ENCODE measurements around the gene FMNL1. TPM values are rescaled to one million over a fixed set of nuclear protein-coding genes. Genes with fewer than 3 reads are reported as not detected.

The FMNL1 gene, protein sequence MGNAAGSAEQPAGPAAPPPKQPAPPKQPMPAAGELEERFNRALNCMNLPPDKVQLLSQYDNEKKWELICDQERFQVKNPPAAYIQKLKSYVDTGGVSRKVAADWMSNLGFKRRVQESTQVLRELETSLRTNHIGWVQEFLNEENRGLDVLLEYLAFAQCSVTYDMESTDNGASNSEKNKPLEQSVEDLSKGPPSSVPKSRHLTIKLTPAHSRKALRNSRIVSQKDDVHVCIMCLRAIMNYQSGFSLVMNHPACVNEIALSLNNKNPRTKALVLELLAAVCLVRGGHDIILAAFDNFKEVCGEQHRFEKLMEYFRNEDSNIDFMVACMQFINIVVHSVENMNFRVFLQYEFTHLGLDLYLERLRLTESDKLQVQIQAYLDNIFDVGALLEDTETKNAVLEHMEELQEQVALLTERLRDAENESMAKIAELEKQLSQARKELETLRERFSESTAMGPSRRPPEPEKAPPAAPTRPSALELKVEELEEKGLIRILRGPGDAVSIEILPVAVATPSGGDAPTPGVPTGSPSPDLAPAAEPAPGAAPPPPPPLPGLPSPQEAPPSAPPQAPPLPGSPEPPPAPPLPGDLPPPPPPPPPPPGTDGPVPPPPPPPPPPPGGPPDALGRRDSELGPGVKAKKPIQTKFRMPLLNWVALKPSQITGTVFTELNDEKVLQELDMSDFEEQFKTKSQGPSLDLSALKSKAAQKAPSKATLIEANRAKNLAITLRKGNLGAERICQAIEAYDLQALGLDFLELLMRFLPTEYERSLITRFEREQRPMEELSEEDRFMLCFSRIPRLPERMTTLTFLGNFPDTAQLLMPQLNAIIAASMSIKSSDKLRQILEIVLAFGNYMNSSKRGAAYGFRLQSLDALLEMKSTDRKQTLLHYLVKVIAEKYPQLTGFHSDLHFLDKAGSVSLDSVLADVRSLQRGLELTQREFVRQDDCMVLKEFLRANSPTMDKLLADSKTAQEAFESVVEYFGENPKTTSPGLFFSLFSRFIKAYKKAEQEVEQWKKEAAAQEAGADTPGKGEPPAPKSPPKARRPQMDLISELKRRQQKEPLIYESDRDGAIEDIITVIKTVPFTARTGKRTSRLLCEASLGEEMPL
- 33.0 to 46.5 TPM (median 42.1 TPM) in 5 replicates for total RNA-seq (2022; extraction: Qiagen RNA extraction; ENCODE audit: low read depth)

DNA sequence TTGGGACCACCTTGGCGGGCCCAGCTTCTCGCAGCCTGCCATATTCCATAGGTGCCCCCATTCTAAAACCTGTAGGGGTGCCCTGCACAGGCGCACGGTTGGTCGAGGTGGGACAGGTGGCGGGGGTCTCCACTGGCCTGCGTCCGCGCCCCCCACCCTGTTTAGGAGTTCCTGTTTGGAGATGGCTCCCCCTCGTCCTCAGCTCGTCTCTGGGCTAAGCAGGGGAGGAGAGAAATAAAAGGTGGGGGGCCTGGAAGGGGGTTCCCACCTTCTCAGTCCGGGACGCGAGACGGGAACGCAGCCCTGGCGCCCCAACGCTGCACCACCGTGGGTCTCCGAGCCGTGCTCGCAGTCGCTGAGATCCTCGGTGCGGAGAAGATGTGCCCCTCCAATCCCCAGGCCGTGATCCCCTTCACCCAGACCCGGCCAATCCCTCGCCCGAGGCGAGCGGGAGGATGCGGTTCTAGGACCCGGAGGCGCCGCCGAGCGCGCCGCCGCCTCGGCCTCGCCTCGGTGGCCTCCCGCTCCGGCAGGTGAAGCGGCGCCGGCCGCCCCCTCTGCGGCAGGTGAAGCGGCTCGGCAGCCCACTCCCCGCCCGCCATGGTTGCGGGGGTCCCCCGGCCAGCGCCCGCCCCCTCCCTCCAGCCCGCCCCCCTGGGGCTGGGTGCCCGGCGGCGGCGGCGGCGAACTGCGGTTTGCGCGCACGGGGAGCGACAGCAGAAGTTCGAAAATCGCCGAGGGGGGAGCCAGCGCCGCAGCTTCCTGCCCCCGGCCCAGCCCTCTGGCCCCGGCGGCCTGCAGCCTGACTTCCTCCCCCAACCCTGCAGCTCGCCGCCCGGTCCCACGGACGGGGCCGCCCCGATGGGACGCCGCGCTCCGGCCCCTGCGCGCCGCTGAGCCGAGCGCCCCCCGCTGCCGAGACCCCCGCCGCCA, at the start of gene FMNL1:
TSS of gene FMNL1 (plus strand) at position 805 of the 933 bp plus-strand sequence. CDS start 240 bp downstream, outside the sequence.

DNA sequence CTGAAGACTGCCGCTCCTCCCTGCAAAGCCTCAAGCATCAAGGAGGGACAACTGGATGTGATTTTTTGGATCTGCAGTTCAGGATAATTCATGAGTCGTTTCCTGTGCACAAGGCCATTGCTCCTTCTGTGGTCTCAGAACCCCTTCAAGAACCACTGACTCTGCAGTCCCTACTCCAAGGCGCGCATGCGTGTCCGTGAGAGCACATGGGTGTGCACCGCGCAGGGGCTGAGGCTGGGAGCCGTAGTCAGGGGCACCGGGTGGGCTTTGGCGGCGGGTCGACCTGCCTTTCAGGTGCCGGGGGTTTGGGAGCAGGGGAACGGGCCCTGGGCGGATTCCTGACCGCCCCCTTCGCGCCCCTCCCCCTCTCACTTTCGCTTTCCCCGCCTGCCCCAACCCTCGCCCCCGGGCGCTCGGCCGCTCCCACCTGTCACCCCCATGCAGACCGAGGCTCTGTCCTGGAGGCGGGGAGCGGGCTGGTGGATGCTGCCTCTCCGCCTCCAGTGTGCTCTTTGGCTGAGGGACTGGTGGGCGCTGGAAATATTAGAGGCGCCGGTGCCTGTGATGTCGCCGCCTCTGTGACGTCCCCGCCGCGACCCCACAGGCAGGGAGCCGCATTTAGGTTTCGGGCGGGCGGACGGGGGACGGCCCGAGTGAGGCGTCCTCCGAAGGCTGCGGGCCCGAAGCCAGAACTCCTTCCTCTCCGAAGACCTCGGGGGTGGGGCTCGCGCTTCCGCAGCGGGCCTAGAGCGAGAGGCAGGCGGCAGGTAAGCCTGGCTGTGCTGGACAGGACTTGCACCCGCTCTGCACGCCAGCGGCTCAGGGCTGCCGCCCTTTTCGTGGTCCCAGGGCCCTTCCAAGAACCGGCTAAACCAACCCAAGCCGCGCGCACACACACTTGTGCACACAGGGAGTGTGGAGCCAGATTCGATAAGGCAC, 40.2 kb downstream of the FMNL1 start, which contains the start of gene SPATA32:
TSS of gene SPATA32 (minus strand) at position 518 of the 939 bp plus-strand sequence. CDS start at position 440, 78 bp downstream.

Other genes with a start within 250 kb of the FMNL1 start
- 16.9 to 23.2 TPM (median 21.8 TPM) in 5 replicates for gene DCAKD, start 170.3 kb upstream of the FMNL1 start, total RNA-seq (2022; extraction: Qiagen RNA extraction; ENCODE audit: low read depth)
- 173 to 447 TPM (median 176 TPM) in 5 replicates for gene NMT1, start 160.6 kb upstream of the FMNL1 start, total RNA-seq (2022; extraction: Qiagen RNA extraction; ENCODE audit: low read depth)
- 154 to 216 TPM (median 189 TPM) in 5 replicates for gene PLCD3, start 89.4 kb upstream of the FMNL1 start, total RNA-seq (2022; extraction: Qiagen RNA extraction; ENCODE audit: low read depth)
- 6.1 to 10.0 TPM (median 8.1 TPM) in 5 replicates for gene ACBD4, start 86.2 kb upstream of the FMNL1 start, total RNA-seq (2022; extraction: Qiagen RNA extraction; ENCODE audit: low read depth)
- 46.7 to 62.6 TPM (median 54.8 TPM) in 5 replicates for gene HEXIM1, start 73.4 kb upstream of the FMNL1 start, total RNA-seq (2022; extraction: Qiagen RNA extraction; ENCODE audit: low read depth)
- gene HEXIM2, start 60.0 kb upstream of the FMNL1 start, total RNA-seq (2022; extraction: Qiagen RNA extraction; ENCODE audit: low read depth), result 13.6 to 18.7 TPM (median 18.0 TPM) in 5 replicates
- gene SPATA32, start 40.2 kb downstream of the FMNL1 start, total RNA-seq (2022; extraction: Qiagen RNA extraction; ENCODE audit: low read depth), result 0.16 to 0.20 TPM (median 0.17 TPM) in 4 of 5 replicates, not detected in the other
- gene MAP3K14, start 95.1 kb downstream of the FMNL1 start, total RNA-seq (2022; extraction: Qiagen RNA extraction; ENCODE audit: low read depth), result 54.1 to 87.5 TPM (median 67.8 TPM) in 5 replicates
- gene ARHGAP27, start 211.0 kb downstream of the FMNL1 start, total RNA-seq (2022; extraction: Qiagen RNA extraction; ENCODE audit: low read depth), result 12.0 to 16.3 TPM (median 14.1 TPM) in 5 replicates

Measured in A549 treated with CpdA at 1 μM for 4 hours (cell line).